HG03439 (cell line): ENCODE results near the gene PPM1H.
"Not testable (repeated sequence)": the region's sequence is repeated elsewhere in the genome, so short reads cannot be mapped to it uniquely, and the experiment has no call there.

Experiments
- ATAC-seq: cut with Tn5 transposase; IDR thresholded peaks from one replicate; pipeline ENCODE4 v1.9.1; 2021; ENCODE audit warnings: mild to moderate bottlenecking, moderate library complexity; ENCODE audit not compliant: unreplicated experiment

Gene PPM1H, protein sequence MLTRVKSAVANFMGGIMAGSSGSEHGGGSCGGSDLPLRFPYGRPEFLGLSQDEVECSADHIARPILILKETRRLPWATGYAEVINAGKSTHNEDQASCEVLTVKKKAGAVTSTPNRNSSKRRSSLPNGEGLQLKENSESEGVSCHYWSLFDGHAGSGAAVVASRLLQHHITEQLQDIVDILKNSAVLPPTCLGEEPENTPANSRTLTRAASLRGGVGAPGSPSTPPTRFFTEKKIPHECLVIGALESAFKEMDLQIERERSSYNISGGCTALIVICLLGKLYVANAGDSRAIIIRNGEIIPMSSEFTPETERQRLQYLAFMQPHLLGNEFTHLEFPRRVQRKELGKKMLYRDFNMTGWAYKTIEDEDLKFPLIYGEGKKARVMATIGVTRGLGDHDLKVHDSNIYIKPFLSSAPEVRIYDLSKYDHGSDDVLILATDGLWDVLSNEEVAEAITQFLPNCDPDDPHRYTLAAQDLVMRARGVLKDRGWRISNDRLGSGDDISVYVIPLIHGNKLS

DNA sequence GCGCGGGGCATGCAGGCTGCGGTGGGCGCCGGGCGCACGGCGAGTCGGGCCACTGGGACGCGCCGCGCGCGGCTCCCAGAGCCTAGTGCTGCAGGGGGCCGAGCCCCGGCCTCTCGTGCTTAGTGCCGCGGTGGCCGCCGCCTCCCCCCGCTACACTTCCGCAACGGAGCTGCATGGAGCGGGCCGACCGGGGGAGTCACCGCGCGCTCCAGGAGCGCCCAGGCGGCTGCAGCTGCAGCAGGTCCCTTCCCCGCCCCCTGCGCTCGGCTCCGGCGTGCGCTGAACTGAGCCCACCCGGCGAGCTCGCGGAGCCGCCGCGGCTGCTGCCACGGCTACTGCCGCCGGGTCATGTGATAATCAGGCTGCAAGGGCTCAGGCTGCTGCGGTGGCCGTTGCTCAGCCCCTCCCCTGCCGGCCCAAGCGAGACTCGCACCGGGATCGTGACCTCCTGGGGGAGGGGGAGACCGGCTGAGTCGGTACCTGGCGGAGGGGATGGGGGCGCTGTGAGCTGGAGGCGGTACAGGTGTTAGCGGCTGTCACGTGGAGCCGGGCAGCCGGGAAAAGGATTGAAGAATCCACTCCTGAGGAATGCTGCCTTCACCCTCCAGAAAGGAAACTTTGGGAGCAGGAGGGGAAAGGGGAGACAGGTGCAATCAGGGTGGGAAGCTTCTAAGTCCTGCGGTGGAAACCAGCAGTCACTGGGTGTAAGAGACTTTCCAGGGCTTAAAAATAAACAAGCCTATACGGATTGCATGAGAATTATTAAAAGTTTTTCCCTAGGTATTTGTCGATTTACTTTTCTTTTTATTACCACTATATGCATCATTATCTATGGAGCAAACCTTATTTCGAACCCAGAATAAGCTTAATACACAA, at the start of gene PPM1H:
PPM1H (minus strand) TSS at position 352 of the 876 bp plus-strand sequence. CDS start 414 bp downstream, outside the sequence.
- peak; percentile 70 for ATAC-seq

DNA sequence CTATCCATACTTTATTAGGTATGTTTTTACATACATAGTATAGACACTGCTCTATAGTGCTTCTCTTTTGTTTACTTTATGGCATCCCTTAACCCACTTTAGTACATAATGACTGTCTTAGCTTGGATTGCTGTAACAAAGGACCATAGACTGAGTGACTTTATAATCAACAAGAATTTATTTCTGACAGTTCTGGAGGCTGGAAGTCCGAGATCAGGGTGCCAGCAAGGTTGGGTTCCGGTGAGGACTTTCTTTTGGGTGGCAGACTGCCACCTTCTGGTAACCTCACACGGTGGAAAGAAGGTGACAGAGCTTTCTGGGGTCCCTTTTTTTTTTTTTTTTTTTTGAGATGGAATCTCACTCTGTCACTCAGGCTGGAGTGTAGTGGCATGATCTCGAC, 48.6 kb upstream of the PPM1H start:
- ATAC-seq, result no peak

DNA sequence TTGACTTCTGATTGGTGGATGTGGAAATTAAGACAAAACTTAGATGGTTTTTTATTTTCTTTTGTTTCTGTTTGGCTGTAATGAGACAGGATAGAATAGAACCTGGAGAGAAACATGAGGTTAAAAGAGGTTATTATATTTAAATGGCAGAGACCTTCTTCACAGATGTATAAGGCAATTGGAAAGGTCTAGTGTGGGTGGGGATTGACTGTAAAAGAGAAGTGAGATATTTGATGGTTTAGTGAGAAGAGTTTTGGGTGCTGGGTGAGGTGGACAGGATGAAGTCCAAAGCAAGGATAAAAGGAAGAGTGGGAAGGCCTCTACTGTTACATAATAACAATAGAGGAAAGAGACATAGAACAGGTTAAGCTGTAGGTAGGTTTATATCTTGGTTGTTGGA, 43.8 kb upstream of the PPM1H start:
- ATAC-seq, result no peak

DNA sequence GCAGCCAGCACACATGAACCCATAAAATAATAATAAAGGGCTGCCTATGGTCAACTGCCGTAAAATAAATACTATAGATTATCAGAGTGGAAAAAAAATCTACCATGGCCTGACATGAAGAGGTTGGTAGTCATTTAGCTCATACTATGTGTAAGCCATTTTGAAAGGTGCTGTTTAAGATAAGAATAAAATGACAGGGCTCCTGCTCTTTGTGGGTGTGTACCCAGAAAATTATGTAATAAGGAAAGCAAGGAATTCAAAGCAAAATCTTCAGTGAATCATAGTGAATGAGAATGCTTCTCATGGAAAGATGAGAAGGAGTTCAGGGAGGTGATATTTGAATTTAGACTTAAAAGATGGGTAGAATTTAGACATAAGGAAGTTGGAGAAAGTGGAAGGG, 42.9 kb upstream of the PPM1H start:
- ATAC-seq, result no peak

DNA sequence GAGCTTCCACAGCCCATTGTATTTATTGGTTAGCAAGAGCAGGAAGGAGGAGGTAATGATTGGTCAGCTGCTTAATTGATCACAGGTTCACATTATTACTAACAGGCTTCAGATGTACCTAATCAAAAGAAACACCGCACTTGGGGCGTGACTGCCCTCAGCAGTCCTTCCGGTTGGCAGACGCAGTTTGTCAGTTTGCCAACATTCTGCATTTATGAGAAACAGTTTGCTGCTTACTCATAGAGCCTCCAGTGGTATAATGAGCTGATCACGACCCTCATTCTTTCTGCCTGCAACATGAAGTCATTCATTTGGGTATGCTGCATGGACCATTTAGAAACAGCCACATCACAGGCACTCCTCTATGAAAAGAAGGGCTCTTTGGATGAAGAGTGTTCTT, 42.5 kb upstream of the PPM1H start:
- no peak for ATAC-seq

DNA sequence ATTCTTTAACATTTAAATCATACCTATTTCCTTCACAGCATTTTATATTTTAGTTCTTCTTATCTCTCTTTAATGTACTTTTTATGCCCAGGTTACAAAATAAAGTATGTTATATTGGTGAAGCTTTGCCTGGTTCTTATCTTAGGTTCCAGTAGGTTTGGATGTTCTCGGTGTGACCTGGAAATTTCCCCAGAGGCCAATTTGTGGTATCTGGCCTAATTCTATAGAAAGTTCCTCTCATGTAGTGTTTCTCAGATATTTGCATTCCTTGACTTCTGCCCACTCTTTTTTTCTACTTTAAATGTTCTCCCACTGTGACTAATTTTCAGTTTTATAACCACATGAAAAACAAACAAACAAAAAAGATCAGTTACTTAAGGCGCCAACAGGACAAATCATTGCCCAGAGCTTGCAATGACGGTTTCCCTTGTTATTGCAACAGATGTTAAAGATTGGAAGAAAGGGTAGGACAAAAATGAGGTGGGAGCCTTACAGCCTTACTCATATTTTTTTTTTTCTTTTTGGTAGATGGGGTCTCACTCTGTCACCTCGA, 41.2 kb upstream of the PPM1H start:
- ATAC-seq, result no peak

DNA sequence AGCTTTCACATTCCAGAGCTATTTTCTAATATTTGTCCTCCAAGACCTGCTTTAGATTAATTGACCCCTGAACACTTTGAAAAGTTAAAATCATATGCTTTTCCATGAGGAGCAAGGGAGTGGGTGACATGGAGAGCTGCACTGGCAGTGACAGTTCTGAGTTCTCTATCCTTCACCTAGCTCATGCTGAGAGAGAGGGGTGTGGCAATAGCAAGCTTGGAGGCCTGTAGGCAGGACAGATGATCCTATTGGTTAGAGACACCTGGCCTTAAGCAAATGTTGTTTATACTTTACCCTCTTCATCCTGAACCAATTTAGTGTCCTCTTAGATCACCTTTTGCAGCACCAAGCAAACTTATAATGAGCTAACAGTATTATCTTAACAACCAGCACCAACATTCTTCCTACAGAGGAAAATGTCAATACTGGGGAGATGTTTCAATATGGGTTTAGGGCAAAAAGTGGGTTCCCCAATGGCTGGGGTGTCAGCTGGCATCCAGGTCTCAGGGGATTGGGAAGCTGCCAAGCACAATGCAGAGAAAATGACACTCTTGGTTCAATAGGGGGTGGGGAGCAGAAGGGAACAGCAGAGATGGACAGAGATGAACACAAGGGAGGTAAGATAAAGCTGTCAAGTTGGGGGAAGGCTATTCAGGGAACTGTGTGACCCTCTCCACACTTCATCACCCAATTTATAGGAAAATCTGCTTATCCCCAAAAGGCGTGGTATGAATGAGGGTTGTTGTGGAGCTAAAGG, 37.0 kb upstream of the PPM1H start:
- no peak for ATAC-seq

DNA sequence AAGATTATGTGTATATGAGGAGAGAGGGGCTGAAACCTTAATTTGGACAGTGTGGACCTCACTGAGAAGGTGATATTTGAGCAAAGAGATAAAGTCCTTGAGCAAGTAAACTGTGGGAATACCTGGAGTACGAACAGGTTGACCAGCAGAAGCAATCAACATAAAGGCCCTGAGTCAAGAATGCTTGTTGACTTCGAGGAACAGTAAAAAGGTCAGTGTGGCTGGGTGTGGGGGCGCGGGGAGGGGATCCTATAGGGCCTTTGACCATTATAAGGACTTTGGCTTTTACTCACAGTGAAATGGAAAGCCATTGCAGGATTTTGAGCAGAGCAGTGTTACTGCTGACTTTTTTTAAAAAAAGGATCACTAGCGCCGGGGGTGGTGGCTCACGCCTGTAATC, 34.7 kb upstream of the PPM1H start:
- no peak for ATAC-seq

DNA sequence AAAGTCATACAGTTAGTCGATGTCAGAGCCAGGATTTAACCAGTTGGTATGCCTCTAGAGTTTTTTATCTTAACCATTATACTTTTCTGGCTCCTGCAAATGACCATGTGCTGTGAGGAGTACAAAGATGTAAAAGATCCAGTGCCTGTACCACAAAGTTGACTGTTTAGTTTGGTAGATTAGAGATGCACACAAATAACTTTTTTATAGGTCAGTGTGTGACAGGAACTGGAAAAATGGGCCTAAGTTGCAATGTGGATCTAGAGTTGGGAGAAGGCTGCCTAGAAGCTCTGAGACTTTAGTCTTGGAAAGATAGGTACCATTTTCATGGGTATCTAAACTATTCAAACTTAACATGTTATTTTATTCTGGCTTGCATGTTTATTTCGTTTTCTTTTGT, 32.8 kb upstream of the PPM1H start:
- no peak for ATAC-seq

DNA sequence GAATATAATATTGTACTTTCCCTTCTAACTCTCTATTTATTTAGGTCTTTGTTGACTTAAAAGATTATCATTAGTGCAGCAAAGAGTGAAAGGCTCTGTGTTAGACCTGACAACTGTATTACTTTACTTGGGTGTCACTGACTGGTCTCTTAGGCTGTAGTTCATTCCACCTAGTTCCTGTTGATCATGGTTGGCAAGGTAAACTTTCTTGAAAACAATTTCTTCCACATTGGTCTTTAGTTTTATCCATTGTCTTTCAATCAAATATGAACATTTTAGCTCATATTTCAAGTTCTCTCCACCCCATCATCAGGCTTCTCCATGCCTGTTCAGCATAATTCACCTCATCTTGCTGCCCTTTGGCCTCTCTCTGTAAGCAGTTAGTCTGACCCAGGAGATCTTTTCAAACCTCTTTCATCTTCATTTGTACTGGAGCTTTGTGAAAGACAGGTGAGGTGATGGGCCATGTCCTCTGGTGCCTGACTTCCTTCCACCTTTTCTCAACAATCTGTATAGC, 32.1 kb upstream of the PPM1H start:
- ATAC-seq, result no peak

DNA sequence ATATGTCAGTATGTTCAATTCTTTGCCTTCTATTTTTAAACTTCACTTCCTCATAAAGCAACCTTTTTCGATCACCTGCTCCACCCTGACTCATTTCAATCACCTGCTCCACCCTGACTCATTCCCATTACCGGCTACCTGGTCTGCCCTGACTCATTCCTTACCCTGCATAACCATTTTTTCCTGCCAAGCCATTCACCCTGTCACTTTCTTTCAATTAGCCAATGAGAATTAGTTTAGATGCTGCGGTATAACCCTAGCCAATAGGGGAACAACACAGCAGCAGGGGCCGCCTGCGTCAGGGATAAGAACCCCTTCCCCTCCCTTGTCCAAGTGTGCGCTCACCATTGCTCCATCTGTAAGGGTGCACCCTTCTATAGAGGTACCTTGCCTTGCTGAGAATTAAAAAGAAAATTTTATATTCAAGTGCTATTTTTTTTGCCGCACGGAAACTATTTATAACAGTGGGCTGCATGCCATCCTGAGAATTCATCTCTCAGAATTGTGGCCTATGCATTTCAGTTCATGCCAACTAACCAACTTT, 31.6 kb upstream of the PPM1H start:
- ATAC-seq, result not testable (repeated sequence)

DNA sequence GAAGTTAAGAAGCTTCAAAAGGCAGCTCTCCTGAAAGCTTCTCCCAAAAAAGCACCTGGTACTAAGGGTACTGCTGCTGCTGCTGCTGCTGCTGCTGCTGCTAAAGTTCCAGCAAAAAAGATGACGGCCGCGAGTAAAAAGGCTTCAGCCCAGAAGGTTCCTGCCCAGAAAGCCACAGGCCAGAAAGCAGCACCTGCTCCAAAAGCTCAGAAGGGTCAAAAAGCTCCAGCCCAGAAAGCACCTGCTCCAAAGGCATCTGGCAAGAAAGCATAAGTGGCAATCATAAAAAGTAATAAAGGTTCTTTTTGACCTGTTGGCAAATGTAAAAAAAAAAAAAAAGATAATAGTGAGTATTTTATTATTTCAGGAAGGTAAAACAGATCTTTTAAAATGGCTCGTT, 30.8 kb upstream of the PPM1H start:
- not testable (repeated sequence) for ATAC-seq

DNA sequence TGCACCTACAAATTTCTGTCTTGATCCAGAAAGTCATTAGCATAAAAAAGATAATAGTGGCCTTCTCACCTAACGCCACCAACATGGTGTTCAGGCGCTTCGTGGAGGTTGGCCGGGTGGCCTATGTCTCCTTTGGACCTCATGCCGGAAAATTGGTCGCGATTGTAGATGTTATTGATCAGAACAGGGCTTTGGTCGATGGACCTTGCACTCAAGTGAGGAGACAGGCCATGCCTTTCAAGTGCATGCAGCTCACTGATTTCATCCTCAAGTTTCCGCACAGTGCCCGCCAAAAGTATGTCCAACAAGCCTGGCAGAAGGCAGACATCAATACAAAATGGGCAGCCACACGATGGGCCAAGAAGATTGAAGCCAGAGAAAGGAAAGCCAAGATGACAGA, 30.3 kb upstream of the PPM1H start:
- ATAC-seq, result not testable (repeated sequence)

DNA sequence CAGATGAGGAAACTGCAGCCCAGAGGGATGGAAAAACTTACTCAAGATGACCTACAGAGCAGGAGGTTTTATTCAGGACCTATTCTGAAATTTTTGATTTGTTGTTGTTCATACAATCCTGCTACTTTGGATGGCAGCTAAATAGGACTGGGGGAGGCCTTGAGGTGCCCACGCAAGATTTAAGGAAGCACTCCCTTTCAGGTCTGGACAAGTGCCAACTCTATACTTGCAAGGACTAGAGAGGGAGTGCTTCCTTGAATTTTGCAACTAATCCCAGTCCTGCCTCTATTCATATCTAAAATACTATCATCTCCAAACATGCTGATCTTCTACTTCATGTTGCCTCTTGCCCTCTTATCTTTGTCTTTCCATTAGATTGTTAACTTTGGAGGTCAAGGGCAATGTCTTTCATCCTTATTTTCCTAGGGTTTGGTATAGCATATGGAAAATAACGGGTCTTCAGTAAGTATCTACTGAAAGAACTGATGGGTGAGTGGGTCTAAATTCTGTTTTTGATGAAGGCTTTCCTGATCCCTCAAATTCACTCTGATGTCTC, 28.6 kb upstream of the PPM1H start:
- ATAC-seq, result no peak

DNA sequence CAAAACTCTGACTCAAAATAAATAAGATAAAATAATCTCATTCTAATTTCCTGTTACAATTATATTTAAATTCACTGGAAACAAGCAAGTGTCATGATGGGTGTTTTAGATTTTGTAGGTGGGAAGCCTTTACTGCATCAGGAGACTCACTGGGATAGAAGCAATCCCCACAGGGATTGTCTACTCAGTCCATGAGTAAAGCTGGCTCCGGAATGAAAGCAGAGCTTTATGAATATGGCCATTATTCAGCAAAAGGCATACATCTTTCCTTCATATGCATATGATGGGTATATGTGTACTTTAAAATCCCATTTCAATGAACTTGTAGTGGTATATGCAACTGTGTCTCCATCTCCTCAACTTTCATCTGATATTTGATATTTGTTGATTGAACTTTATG, 25.4 kb upstream of the PPM1H start:
- ATAC-seq, result no peak

DNA sequence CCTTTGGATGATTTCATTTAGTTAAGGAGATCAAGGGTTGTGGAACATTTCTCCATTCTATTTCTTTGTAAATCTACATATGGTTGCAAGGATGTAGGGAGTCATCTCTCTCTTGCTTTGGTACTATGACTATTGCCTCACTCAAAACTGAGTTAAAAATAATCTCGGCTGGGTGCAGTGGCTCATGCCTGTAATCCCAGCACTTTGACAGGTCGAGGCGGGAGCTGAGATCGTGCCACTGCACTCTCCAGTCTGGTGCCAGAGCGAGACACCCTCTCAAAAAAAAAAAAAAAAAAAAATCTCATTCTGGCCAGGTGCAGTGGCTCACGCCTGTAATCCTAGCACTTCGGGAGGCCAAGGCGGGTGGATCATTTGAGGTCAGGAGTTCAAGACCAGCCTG, 24.8 kb upstream of the PPM1H start:
- ATAC-seq, result no peak

DNA sequence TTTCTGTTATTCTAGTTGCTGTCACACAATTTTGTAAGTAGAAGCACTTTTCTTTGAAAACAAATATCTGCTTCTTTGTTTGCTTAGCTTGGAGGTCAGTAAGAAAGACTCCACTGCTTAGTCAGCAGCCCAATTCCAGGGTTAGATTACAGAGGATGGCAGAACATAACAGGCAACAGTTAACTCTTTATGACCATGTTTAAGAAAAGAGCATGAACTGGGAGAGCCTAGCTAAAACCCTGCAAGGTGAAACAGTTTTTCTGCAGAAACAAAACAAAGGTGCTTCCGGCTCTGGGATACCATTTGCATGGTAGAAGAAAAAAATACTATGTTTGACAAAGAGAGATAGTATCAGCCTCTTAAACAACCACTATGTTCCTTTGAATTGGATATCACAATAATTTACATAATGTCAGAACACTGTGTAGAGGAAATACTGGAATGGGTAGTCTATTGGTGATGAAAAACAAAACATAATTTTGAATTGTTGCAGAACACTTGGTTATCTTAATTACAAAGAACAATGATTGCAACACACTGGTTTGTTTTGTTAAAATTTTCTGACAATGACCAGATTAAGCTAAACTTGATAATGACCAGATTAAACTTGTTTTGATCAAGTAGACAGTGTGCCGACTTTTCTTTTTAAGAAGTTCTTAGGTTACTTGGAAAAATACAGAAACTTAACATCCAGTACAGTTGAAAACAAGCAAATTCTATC, 22.4 kb upstream of the PPM1H start:
- ATAC-seq, result no peak

DNA sequence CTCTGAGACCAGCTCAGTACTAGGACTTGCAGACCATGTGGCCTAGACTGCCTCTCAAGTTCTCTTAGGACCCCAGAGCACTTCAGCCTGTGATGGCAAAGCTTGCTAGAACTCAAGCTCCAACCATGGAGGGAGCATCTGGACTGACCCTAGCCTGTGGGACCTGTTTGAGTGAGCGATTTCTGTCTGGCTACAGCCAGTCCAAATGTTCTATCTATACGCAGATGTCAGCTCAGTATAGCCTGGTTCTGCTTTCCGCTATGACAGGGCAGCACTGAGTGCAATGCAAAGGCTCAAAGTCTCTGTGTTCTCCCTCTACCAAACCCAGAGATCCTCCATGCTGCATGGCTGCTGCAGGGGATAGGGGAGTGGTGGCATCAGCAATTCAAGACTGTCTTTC, 20.7 kb upstream of the PPM1H start:
- ATAC-seq, result no peak

DNA sequence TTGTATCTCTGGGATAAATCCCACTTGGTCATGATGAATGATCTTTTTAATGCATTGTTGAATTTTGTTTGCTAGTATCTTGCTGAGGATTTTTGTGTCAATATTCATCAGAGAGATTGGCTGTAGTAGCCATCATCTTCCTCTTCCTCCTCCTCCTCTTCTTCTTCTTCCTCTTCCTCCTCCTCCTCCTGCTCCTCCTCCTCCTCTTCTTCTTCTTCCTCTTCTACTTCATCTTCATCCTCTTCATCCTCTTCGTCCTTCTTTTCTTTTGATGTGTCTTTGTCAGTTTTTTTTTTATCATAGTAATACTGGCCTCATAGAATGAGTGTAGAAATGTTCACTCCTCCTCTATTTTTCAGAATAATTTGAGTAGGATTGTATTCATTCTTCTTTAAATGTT, 15.4 kb upstream of the PPM1H start:
- no peak for ATAC-seq
